Activated naive CD4-positive, alpha-beta T cell treated with anti-CD3 and anti-CD28 coated beads, Interleukin-2, amount 50 U/mL, for 24 hours (primary cell): Measurements from ENCODE around the gene SMPX.

ENCODE experiments used
- H3K27ac Mint-ChIP-seq: one replicate; pipeline ENCODE4 v1.8.0; 2021; ENCODE audit warnings: mild to moderate bottlenecking, mixed read lengths
- H3K27me3 Mint-ChIP-seq: one replicate; pipeline ENCODE4 v1.8.0; 2021; ENCODE audit warnings: mixed read lengths
- H3K36me3 Mint-ChIP-seq: one replicate; pipeline ENCODE4 v1.8.0; 2021; ENCODE audit warnings: mixed read lengths
- H3K4me1 Mint-ChIP-seq: one replicate; pipeline ENCODE4 v1.8.0; 2021; ENCODE audit warnings: mixed read lengths
- H3K4me3 Mint-ChIP-seq: one replicate; pipeline ENCODE4 v1.8.0; 2021; ENCODE audit warnings: mild to moderate bottlenecking, mixed read lengths
- H3K9me3 Mint-ChIP-seq: one replicate; pipeline ENCODE4 v1.8.0; 2021; ENCODE audit warnings: mixed read lengths

The SMPX gene

DNA sequence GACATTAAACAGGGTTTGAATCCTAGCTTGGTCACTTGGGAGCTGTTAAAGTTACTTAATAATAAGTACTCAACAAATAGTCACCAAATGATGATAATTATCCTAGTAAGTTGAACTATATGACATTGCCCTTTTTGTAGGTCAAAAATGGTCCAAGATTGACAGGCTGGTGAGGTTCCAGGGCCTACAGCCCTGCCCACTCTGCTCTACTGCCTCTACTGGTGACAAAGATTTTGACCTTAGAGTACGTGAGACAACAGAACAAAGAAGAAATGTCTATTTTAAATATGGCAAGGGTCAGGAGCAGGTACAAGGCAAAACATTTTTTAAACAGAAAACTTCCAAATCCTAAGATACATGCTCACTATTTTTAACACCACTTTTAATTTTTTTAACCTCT is 572 bp upstream of the SMPX start:
- Mint-ChIP-seq H3K27ac (no peak overlapping the region), H3K4me1 (no peaks in the 10 kb centered on the region), H3K27me3 (no peaks in the 10 kb centered on the region)

DNA sequence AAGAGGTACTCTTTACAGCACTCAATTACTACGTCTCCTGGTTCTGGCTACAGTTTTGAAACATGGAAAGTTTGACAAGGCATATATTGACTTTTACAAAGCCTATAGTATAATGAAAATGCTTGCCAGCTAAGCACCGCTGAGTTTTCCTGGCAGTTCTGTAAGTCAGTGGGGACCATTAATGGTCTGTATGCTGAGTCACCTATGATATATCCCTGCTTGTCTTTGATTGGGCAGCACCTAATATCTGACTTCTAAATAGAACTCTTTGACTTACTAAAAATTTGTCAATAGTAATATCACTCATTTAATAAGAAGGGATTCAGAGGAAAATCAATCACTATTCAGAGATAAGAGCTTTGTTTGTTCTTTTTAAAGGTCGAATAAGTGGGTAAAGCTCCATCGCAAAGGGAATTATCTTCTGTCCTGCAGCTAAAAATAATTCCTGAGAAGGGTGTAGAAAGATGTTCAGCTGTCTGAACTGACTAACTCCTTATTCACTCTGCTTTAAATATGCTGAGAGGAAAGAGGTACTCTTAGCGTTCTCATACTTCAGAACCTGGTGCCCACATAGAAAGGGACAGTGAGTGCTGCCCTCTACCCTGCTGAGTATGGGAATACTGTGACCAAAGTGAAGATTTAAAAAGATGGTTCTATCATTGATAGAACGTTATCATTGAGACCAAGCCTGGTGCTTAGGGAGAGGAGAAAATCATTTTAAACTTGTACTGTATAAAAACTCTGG is 959 bp downstream of the SMPX start:
- H3K4me1 Mint-ChIP-seq = no peaks in the 10 kb centered on the region
- H3K36me3 Mint-ChIP-seq = no peaks in the 10 kb centered on the region
- H3K9me3 Mint-ChIP-seq = no peaks in the 10 kb centered on the region
- no peaks in the 10 kb centered on the region for H3K27me3 Mint-ChIP-seq
- H3K4me3 Mint-ChIP-seq = no peak overlapping the region
- no peak overlapping the region for H3K27ac Mint-ChIP-seq

More for the DNA sequence above, 572 bp upstream of the SMPX start:
- Mint-ChIP-seq H3K36me3 (no peaks in the 10 kb centered on the region), H3K4me3 (no peak overlapping the region), H3K9me3 (no peaks in the 10 kb centered on the region)

GRCh38 chrX:21749924-21750323 is 8.0 kb downstream of the SMPX start:
- no peaks in the 10 kb centered on the region for H3K4me1 Mint-ChIP-seq
- no peaks in the 10 kb centered on the region for H3K36me3 Mint-ChIP-seq
- no peak overlapping the region for H3K27ac Mint-ChIP-seq
- H3K9me3 Mint-ChIP-seq = no peaks in the 10 kb centered on the region
- no peak overlapping the region for H3K4me3 Mint-ChIP-seq
- H3K27me3 Mint-ChIP-seq = peaks cover 4% of the 10 kb centered on the region

DNA sequence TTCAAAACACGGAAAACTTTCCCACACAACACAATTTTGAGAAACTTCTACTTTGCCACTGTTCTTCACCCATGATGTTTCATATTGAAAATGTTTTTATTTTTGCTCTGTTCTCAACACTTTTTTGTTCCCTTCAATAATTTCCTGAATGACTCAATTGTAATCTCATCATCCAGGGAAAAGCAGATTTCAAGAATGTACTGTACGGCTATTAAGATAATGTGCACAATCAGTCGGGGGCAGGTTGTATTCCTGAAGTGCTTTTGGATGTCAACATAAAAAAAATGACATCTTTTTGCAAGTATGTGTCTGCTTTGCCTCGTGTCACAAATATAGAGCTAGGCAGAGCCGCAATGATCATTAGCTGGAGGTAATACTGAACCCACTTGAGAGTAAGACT is 9.7 kb downstream of the SMPX start:
- Mint-ChIP-seq H3K27me3 (peaks cover 4% of the 10 kb centered on the region), H3K9me3 (no peaks in the 10 kb centered on the region), H3K27ac (no peak overlapping the region), H3K36me3 (no peaks in the 10 kb centered on the region), H3K4me1 (no peaks in the 10 kb centered on the region), H3K4me3 (no peak overlapping the region)

- Mint-ChIP-seq H3K36me3 (no peaks in the 10 kb centered on the region), H3K4me1 (no peaks in the 10 kb centered on the region), H3K27ac (no peak overlapping the region), H3K9me3 (no peaks in the 10 kb centered on the region), H3K27me3 (peaks cover 4% of the 10 kb centered on the region), H3K4me3 (no peak overlapping the region)
These were observed 10.4 kb downstream of the SMPX start for GRCh38 chrX:21747558-21747957.

DNA sequence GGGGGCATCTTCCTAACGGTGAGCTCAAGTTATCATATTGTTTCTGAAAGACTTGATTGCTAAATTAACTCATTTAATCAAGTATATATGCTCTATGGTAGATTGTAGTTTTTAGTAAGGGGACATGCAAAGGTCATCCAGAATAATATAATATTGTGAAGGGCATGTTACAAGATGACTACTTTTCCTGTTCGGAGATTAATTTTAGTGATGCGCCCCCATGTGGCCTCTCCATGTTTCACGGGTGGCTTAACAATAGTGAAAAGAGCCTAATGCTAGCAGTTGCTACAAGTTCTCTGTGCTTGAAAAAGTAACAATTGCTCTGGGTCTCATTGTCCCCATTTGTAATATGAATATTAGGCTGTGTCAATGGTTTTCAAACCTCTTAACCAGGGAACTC is 12.2 kb downstream of the SMPX start:
- no peak overlapping the region for H3K27ac Mint-ChIP-seq
- H3K36me3 Mint-ChIP-seq = no peaks in the 10 kb centered on the region
- no peak overlapping the region for H3K4me3 Mint-ChIP-seq
- H3K27me3 Mint-ChIP-seq = peaks cover 4% of the 10 kb centered on the region
- H3K4me1 Mint-ChIP-seq = no peaks in the 10 kb centered on the region
- no peaks in the 10 kb centered on the region for H3K9me3 Mint-ChIP-seq

GRCh38 chrX:21744721-21745120 is 13.2 kb downstream of the SMPX start:
- Mint-ChIP-seq H3K9me3 (no peaks in the 10 kb centered on the region), H3K4me1 (no peaks in the 10 kb centered on the region), H3K4me3 (no peak overlapping the region), H3K27me3 (peaks cover 4% of the 10 kb centered on the region), H3K27ac (peak overlapping the region; percentile 35), H3K36me3 (no peaks in the 10 kb centered on the region)

DNA sequence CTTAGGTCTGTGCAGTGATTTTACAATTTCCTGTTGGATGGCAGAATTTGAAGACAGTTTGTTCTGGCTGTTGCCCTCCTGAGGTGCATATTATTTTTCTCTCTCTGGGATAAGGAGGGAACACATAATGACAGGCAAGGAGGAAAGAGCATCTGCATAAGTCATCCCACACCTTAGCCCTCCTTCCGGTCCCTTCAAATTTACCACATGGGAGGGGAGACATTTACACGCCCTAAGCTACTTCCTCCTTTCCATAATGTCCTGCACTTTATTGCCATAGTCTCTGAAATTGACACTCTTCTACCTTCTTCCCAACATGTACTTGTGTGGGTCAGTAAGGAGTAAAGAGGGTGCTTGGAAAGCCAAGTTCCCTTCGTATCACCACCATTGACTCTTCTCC is 13.9 kb downstream of the SMPX start:
- Mint-ChIP-seq H3K36me3 (no peaks in the 10 kb centered on the region), H3K9me3 (no peaks in the 10 kb centered on the region)

DNA sequence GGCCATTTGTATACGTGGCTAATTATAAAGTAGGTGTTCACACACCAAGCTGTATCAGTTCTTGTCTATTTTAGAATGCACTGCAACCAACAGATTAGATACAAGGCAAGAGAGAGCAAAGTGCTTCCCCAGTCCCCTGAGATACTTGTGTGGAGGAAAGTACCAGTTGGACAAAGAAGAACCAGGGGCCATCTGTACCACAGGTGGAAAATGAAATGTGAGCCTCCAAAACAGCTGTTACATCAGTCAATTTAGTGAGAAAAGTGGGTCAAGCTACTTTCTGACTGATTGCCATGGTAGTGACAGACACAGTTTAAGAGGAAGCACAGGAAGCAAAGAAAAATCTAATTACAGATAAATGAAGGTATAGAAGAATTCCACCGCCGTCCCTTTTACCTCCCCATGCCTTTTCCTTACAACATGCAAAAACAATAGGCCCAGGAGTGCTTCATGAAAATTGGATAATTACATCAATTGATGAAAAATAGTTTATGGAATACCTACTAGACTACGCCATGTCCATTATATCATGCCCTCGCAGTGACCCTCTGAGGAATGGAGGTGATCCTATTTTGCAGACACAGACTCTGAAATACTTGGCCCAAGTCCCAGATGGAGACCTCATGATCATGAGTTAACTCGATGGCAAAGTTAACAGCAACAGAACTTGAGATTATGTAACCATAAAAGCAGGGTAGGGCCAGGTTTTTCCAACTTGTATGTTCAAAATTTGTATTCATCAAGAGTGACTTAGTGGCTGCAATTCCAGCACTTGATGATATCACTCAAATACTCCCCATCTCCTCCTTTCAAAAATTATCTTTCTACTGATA is 15.8 kb downstream of the SMPX start:
- no peaks in the 10 kb centered on the region for H3K27me3 Mint-ChIP-seq
- no peaks in the 10 kb centered on the region for H3K9me3 Mint-ChIP-seq
- H3K4me1 Mint-ChIP-seq = no peaks in the 10 kb centered on the region
- H3K27ac Mint-ChIP-seq = no peak overlapping the region
- H3K4me3 Mint-ChIP-seq = no peak overlapping the region
- H3K36me3 Mint-ChIP-seq = no peaks in the 10 kb centered on the region

More for the DNA sequence above, 13.9 kb downstream of the SMPX start:
- Mint-ChIP-seq H3K4me1 (no peaks in the 10 kb centered on the region), H3K27me3 (peaks cover 4% of the 10 kb centered on the region), H3K4me3 (no peak overlapping the region), H3K27ac (no peak overlapping the region)

DNA sequence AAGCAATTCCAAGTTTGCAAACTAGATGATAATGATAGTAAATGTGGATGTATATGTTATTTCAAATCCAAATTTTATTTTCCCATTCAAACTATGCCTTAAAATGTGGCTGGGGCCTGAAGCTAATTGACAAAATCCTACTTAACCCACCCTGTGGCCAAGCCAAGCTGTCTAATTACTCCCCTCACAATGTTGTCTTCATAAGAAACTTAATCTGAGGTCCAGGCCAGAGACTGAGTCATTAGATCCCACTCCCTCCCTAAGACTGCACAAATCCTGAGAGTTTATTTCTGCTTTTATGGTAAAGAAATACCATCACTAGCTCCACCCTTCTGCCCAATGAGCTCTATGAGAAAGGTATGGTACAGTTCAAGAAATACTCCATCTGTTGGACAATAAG is 16.6 kb downstream of the SMPX start:
- no peaks in the 10 kb centered on the region for H3K27me3 Mint-ChIP-seq
- no peaks in the 10 kb centered on the region for H3K4me1 Mint-ChIP-seq
- peak overlapping the region; percentile 65 for H3K27ac Mint-ChIP-seq
- no peak overlapping the region for H3K4me3 Mint-ChIP-seq
- no peaks in the 10 kb centered on the region for H3K36me3 Mint-ChIP-seq
- H3K9me3 Mint-ChIP-seq = no peaks in the 10 kb centered on the region

GRCh38 chrX:21740329-21741274 is 17.3 kb downstream of the SMPX start:
- Mint-ChIP-seq H3K4me1 (no peaks in the 10 kb centered on the region), H3K27me3 (no peaks in the 10 kb centered on the region), H3K27ac (no peak overlapping the region), H3K4me3 (no peak overlapping the region), H3K9me3 (no peaks in the 10 kb centered on the region), H3K36me3 (no peaks in the 10 kb centered on the region)

DNA sequence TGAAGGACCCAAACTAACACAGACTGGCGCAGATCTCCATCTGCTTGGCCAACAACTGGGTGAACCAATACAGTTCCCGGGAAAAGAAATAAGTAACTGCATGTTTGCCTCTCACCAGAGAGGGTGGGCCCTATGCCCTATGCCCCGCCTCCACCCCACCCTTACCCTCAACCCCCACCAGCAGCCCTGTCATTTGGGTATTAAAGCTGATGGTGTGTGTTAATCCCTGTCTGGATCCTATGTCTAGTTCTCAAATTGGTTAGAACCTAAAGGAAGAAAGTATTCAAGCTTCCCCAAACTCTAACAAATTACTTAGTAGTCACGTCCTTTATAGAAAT is 19.0 kb downstream of the SMPX start:
- no peaks in the 10 kb centered on the region for H3K36me3 Mint-ChIP-seq

DNA sequence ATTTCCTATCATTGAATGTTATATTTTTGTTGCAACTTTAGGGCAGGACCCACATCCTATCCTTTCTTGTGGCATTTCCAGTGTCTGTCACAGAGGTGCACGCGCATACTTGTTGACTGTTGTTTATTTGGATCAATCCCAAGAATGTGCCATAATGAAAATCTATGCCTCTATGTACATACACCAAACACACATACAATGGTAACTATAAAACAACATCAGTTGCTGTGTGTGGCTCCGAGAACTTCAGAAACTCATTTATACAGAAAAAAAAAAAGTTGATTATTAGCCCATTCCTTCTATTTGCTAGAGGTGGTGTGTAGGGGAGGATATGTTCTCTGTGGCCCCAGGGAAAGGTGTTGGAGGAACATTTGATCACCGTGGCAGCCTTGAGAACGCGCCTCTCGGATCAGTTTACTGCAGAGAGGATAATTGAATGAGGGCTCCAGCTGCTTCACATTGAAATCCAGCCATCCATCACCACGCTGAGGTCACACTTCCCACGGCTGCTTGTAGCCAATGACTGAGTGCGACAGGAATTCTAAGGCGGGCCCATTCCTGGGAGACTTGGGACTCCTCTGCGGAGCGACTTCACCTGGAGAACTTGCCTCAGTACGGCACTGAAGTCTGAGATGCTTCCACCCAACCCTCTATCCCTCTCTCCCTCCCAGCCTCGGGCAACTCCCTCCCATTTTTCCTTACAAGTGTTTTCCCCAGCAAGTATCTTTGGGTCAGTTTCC is 19.5 kb downstream of the SMPX start:
- no peaks in the 10 kb centered on the region for H3K27me3 Mint-ChIP-seq
- H3K36me3 Mint-ChIP-seq = no peaks in the 10 kb centered on the region
- no peaks in the 10 kb centered on the region for H3K9me3 Mint-ChIP-seq
- no peaks in the 10 kb centered on the region for H3K4me1 Mint-ChIP-seq
- H3K4me3 Mint-ChIP-seq = no peak overlapping the region
- H3K27ac Mint-ChIP-seq = no peak overlapping the region

More for the DNA sequence above, 19.0 kb downstream of the SMPX start:
- H3K4me1 Mint-ChIP-seq = no peaks in the 10 kb centered on the region
- H3K27me3 Mint-ChIP-seq = no peaks in the 10 kb centered on the region
- no peak overlapping the region for H3K27ac Mint-ChIP-seq
- H3K4me3 Mint-ChIP-seq = no peak overlapping the region
- H3K9me3 Mint-ChIP-seq = no peaks in the 10 kb centered on the region

DNA sequence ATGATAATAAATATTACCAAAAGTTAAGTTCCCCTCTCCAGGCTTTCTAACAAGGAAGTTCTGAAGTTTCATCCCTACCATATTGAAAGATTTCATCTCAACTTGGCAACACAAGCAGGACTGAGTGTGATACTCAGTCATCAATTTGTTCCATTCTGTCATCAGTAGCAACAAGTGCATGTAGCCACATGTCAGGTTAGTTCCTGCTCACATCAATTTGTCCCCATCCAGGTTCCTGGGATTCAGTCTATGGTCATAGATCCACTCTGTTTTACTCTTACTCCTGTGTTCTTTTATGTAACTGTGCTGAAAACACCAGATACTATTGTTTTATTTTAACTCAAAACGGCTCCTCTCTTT is 22.2 kb downstream of the SMPX start:
- no peaks in the 10 kb centered on the region for H3K4me1 Mint-ChIP-seq
- no peaks in the 10 kb centered on the region for H3K9me3 Mint-ChIP-seq

More for the DNA sequence above, 22.2 kb downstream of the SMPX start:
- no peak overlapping the region for H3K4me3 Mint-ChIP-seq
- H3K36me3 Mint-ChIP-seq = no peaks in the 10 kb centered on the region
- H3K27me3 Mint-ChIP-seq = no peaks in the 10 kb centered on the region
- H3K27ac Mint-ChIP-seq = no peak overlapping the region
